HG03139 (cell line): ENCODE results near the gene TECPR2.

Experiments used
- ATAC-seq: cut with Tn5 transposase; IDR thresholded peaks from one replicate; pipeline ENCODE4 v1.9.1; 2021; ENCODE audit not compliant: unreplicated experiment

Gene TECPR2

DNA sequence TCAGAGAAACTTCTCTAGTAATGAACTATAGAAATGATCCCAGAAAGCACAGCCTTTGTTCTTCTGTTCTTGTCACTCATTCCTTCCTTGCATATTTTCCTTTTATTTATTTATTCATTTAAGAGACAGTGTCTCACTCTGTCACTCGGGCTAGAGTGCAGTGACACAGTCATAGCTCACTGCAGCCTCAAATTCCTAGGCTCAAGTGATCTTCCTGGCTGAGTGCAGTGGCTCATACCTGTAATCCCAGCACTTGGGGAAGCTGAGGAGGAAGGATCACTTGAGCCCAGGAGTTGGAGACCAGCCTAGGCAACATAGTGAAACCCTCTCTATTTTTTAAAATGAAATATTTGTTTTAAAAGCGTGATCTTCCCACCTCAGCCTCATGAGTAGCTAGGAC is 11.5 kb downstream of the TECPR2 start:
- ATAC-seq: no peak

DNA sequence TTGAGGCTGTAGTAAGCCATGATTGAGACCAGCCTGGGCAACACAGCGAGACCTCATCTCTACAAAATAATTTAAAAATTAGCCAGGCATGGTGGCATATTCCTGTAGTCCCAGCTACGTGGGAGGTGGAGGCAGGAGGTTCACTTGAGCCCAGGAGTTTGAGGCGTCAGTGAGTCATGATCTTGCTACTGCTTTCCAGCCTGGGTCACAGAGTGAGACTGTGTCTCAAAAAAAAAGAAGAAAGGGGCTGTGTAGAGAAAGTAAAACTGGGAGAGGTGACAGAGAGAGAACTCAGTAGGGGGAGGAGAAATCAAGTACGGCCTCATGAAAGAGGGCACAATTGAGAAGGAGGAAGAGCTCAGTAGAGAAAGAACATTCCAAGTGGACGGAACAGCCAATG is 12.4 kb downstream of the TECPR2 start:
- no peak for ATAC-seq

- ATAC-seq: no peak
Measured at GRCh38 chr14:102377696-102378095, 15.0 kb downstream of the TECPR2 start.

- no peak for ATAC-seq
Measured at GRCh38 chr14:102378830-102379229, 16.1 kb downstream of the TECPR2 start.

GRCh38 chr14:102387086-102387485 is 24.3 kb downstream of the TECPR2 start:
- no peak for ATAC-seq

- no peak for ATAC-seq
Measured at GRCh38 chr14:102389246-102389645, 26.5 kb downstream of the TECPR2 start.

DNA sequence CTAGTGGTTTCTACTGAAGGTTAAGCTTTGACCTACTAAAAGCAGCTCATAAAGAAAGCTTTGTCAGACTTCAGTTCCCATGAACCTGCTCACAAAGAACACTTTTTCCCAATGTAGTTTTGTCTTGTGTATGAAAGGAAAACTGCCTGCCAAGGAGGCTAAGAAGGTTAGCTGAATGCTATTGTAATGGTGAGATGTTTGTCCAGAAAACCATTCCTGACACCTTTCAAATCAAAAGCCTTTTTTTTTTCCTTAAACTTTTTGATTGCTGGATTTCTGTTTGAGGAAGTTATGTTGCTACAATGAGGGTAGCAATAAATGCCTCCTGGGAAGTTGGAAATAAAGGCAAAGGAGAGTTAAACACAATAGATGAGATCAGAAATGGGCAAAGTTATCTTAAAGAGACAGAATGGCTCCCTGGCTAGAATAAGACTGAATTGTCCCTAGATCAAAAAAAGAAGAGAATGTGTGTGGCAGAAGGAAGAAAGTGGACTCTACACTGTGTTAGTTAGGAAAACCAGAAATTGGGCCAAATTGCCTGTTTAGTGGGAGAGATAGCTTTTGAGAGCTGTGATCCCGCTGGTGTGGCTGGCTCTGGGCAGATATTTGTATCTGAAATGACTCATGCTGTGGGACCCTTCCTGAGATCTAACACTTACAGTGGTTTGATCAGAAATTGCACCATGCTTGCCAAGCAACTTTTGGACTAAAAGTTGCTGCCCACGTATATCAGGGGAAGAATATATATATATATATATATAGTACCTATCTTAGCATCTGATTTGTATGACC is 27.5 kb downstream of the TECPR2 start:
- no peak for ATAC-seq

DNA sequence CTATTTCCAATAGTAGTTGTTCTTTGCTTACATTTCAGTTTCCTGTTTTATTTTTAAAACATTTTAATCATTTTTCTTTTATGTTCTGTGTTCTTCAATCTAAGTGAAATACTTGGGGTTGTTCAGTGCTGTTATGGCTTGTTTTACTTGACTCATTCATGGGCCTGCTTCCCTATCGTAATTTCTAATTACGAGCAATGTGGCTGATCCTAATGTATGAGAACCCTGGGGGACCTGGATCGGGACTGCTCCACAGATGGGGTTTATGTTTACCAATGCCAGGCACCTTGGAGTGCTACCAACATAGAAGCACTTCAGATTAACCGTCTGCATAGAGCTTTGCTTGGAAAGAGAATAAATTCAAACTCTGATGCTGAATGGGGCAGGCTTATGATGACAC is 29.8 kb downstream of the TECPR2 start:
- ATAC-seq: no peak

GRCh38 chr14:102394717-102395375 is 32.1 kb downstream of the TECPR2 start:
- ATAC-seq: no peak

DNA sequence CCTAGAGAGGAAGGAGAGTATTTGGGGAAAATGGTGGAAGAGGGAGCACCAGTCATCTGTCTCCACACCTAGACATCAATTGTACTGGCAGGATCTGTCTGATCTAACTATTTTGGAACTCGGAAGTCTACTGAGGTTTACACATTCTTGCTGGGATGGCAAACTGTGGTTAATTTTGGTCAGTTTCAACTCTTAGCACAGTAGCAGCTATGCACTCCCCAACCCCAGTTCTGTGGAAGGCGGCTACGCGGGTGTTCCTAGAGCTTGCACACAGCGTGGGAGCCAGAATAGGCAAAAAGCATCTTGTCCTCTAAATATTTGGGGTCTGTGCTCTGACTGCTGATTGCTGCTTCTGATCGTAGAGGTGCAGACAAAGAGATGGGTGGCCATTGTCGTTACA is 33.8 kb downstream of the TECPR2 start:
- ATAC-seq: no peak

GRCh38 chr14:102403028-102403427 is 40.3 kb downstream of the TECPR2 start:
- no peak for ATAC-seq

GRCh38 chr14:102407258-102407657 is 44.5 kb downstream of the TECPR2 start:
- ATAC-seq: no peak

DNA sequence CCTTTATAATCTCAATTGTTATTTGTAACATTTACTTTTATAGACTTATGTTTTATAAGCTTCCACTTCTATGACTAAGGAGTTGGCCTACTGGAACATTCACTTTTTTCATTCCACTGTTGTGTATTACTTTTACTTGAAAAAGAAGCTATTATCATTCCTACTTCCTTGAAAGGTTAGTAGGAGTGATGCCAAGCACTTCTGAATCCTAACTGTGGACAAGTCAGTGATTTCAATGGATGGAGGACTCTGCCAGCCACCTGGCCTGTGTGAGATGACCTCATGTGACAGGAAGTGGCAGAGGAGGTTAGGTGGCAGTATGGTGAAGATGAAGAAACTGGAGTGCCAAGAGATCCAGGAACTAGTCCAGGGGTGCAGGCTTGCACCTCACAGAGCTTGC is 46.0 kb downstream of the TECPR2 start:
- ATAC-seq: no peak

GRCh38 chr14:102415671-102416070 is 52.9 kb downstream of the TECPR2 start:
- ATAC-seq: no peak

GRCh38 chr14:102417001-102417431 is 54.3 kb downstream of the TECPR2 start:
- no peak for ATAC-seq

DNA sequence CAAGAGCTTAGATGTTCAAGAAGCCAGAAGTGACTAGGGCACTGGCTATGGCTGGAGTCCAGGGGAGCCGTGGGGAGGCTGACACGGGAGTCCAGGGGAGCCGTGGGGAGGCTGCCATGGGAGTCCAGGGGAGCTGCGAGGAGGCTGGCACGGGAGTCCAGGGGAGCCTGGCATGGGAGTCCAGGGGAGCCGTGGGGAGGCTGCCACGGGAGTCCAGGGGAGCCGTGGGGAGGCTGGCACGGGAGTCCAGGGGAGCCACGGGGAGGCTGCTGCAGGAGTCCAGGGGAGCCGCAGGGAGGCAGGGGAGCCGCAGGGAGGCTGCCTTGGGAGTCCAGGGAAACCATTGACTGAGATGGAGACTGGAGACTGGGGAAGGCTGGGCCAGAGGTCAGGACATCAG is 54.9 kb downstream of the TECPR2 start:
- ATAC-seq: no peak

GRCh38 chr14:102418169-102418852 is 55.6 kb downstream of the TECPR2 start:
- no peak for ATAC-seq

- ATAC-seq: no peak
Measured at GRCh38 chr14:102418853-102419240, 56.1 kb downstream of the TECPR2 start.

DNA sequence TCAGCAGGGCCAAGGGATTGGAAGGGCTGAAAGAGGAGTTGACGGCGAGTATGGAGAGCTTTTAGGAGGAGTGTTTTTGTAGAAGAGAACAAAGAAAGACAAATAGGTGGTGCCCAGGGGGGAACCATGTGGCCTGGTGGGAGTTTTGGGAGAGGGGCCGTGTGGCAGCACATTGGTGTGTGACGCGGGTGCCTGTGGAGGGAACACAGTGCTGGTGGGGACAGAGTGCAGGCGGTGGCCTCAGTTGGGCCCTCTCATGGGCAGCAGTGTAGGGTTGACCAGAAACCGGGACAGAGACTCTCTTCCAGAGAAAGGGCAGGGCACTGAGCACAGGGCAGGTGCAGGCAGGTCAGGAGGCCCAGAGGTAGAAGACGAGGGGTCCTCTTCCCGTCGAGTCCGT is 56.5 kb downstream of the TECPR2 start:
- ATAC-seq: no peak

DNA sequence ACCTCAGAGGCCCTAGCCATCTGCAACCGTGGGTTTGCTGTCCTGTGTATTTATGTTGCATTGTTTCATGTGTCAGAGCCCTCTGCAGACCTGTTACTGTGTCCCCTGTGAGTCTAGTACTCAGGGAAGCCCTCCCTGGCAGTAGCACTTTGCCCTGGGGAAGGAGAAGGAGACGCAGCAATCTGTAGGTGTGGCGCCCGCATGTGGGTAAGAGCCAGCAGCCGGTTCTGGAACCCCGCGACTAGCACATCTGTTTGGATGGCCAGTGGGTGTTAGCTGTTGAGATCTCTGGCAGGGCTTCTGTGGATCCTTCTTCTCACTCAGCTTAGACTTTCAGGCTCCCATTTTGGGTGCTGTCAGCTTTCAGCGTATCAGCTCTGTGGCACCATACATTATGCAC is 57.0 kb downstream of the TECPR2 start:
- no peak for ATAC-seq

DNA sequence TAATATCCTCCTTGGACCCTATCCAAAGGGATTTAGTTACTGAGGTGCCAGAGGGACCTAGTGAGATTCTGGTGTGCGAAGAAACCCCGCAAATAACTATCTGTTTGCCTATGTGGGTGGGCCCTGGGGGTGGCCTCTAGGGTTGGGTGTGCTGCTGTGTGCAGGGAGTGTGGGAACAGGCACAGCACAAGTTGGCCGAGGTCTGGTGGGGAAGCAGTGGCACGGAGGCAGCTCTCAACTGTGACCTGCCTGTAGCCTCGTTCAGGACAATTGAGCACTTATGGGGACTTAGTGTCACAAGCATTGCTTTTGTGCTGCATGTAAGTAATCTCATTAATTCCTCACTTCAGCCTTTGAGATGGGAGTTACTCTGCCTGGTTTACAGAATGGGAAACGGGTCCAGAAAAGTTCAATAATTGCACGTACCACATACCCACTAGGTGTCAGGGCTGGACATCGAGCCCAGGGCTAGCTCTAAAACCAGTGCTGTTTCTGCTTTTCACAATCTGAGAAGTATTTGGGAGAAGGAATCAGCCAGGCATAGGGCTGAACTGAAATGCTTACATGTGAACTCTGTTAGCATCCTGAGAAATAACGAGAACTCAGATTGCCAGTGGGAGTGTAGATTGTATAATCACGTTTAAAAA is 58.8 kb downstream of the TECPR2 start:
- no peak for ATAC-seq

- no peak for ATAC-seq
Measured at GRCh38 chr14:102424520-102424919, 61.8 kb downstream of the TECPR2 start.
